Activated CD4-positive, CD25-positive, alpha-beta regulatory T cell (primary cell): ENCODE data around the gene SLIT3.

Experiments used
- DNase-seq, 4 experiments: peaks; one replicate each; lab custom pipeline; 2025; lab: John Stamatoyannopoulos, UW

The SLIT3 gene

DNA sequence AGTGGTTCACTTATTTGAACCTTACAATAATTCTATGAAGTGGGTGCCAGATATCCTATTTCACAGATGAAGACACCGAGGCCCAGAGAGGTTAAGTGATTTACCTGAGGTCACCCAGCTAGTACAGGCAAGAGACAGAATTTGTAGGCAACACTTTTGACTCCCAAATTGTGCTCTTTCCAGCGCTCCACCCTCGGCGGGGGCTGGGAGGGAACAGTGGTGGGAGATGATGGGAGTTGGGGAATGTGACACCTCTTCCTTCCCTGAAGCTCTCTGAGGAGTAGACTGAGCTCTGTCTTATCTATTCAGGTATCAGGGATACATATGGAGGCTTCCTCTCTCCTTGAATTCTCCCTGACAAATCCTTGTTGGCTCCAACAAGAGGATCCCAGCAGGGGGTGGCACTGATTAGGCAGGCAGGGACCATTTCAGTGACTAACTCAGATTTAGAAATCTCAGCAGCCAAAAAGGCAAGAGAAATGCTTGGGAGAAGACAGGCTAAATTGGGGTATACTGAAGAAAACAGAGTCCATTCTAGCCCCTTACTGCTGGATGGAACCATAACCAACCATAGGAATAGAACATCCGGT is 626.0 kb downstream of the SLIT3 start:
- DNase-seq: no peak

DNA sequence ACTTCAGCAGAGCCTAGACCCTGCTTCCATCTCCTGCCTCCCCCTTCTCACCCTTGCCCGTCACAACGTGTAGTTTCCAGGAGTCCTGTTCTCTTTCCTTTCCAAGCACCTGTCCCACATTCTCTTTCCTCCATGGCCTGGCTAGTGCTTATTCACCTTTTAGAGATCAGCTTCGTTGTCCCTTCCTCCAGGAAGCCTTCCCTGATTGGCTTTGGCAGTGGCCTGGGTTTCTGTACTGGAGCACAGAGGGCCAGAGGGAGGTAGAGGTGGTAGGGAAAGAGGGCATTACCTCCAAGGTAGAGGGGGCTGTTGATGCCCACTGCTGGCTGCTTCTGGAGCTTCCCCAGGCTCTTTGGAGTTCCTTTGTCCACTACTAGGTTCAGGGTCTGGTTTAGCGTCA is 628.1 kb downstream of the SLIT3 start:
- DNase-seq: no peak

DNA sequence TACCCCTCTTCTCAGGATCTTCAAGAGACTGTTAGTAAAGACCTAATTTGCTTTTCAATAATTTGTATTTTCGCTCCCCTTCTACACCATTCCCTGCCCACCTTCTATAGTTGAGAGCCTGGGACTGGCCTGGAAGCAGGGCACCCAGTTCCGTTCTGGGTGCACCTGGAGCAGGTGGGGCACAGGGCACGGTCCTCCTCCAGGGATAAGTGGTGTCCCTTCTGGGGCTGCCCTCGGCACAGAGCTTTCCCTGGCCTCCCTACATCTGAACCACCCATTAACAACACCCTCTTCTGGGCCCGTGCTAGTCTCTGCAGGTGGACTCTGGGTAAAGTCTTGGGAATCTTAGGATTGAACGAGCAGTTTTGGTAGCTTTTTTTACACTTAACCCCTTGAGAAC is 628.9 kb downstream of the SLIT3 start:
- DNase-seq: no peak

DNA sequence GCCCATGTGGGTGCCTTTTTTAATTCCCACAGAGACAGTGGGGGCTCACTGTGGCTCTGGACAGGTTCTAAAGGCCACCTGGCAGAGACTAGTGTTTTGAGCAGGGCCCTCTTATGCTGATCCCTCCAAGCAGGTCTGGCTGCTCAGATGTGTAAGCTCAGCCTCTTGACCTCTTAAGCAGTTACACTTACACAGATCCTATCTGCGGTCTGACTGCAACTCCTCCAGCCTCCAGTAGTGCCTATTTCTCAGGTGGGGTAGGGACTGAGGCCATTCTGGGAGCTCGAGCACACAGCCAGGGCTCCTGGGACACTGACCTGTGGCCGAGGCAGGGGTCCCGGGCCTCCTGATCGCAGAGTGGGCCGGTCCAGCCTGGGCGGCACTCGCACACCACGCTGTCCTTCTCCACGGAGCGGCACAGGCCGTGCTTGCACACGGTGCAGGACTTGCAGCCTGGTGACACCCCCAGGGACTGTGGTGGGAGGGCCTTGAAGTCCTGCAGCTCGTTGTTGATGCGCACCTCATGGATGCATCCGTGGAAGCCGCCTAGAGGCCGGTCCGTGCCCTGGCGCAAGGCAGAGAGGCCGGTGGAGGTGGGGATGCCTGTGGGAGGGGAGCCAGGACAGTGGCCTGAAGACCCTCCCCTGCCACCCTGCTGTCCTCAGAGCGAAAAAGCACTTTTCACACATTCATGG is 629.9 kb downstream of the SLIT3 start:
- no peak for DNase-seq

DNA sequence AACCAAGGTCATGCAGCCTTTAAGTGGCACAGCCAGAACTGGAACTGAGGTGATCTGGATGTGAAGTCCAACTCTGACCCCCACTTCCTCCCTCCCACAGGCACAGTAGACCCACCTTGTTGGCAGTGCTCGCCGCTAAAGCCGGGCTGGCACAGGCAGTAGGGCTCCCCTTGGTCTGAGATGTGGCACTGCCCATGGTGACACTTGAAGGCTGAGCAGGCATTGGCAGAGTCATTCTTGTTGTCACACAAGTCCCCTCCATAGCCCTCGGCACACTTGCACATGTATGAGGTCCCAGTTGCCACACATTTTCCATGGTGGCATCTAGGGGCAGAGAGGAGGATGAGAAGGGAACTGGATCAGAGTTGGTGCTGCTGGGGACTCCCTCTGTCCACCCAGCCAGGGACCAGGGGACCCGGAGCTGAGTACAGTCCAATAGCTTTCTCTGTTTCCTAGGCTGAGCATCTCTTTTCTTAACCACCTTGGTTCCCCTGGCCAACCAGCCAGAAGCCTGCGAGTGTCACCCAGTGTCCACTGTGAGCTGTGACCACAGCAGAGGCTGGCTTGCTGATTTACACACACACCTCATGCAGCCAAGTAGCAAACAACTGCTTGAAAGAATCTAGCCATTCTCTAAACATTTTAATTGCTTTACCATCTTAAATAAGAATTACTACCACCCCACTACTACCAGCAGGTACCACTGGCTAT is 631.1 kb downstream of the SLIT3 start:
- DNase-seq: no peak

DNA sequence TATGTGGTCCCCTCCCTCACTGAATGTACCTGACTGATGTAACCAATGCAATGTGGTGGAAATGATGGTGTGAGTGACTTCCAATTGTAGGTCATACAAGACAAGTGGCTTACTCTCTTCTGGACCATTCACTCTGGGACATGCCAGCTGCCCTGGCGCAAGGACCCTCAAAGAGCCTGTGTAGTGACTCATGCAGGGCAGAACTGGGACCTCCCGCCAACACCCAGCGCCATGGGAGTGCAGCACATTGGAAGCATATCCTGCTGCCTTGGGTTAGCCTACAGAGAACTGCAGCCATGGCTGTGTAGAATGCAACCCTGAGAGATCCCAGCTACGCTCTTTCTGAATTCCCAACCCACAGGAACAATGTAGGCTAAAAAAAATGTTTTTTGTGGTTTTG is 631.8 kb downstream of the SLIT3 start:
- no peak for DNase-seq

DNA sequence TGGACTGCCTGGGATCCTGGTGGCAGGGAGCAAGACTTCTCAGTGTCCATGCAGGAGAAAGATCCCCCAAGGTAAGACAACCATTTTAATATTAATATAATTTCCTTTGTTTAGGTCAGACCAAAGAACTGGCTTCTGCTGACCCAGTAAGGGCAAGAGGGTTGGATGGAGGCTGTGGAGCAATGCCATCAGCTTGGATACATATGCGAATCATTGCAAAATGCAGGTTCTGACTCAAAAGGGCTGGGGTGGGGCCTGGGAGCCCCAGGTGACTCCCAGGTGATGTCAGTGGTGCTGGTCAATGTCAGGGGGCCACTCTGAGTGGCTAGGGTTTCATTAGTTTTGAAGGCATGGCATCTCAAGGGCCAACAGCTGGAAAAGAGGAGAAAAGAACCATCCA is 632.9 kb downstream of the SLIT3 start:
- no peak for DNase-seq

DNA sequence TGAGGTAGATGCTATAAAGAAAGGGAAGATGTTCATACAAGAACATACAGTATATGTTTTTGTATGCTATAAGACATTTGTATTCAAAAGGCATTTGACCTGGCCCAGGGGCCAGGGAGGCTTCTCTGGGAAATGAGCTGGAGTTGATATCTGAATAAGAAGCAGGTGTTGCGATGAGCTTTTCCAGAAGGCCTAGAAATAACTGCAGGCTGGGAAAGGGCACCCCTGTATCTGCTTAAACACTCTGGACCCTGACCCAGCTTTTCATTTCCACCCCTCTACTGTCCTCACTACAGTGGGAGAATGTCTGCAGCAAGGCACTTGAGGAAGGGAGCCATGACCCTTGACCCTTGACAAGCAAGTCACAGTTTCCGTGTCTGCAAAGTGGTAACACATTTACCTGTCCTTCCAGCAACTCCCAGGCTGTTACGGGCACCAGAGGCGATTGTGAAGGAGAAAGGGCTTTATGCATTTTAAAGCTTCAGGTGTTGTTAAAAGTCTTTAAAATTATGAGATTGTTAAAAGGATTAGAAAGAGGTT is 633.6 kb downstream of the SLIT3 start:
- no peak for DNase-seq

DNA sequence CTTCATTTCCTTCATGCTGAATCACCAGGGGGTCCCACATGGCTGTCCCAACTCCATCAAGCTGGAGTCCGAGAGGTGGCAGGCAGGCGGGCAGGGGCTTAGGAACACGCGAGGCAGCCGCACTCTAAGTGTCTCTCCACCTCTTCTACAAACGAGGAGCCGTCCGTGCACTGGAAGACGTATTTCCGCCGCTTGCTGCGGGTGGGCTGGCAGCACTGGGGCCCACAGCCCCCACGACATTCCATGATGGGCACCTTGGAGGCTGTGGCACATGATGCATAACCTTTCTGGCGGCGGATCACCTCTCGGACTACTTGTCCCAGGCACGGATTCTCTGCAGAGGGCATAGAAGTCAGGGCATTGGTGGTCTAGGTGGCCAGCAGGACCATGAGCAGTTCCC is 634.6 kb downstream of the SLIT3 start:
- no peak for DNase-seq

DNA sequence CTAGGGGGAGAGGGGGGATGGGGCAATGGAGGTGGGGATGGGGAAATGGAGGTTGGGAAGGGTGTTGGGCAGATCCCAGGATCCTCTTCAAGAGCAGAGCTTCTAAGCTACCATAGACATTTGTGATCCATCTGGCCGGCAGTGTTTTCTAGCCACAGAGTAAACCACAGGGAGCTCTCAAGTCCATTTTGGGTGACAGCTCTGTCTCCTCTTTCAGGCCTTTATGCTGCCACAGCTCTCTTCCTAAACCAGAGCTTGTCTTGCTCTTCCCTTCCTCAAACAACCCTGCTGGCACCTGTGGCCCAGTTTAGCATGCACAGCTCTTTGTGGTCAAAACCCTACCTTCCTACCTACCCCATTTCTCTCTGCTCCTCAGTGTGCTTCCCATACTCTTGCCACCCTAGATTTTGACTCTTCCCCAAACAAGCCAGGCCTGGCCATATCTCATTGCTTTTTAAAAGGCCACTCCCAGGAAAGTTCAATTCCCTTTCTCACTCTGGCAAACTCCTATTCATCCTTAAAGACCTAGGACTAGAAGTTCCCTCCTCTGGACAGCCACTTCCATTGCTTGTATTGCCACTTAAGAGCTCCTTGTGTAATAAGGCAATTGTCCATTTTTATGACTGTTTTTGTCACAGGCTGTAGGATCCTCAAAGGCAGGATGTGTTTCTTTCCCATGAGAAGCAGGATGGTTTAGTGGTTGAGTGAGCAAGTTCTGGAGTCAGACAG is 637.5 kb downstream of the SLIT3 start:
- no peak for DNase-seq

DNA sequence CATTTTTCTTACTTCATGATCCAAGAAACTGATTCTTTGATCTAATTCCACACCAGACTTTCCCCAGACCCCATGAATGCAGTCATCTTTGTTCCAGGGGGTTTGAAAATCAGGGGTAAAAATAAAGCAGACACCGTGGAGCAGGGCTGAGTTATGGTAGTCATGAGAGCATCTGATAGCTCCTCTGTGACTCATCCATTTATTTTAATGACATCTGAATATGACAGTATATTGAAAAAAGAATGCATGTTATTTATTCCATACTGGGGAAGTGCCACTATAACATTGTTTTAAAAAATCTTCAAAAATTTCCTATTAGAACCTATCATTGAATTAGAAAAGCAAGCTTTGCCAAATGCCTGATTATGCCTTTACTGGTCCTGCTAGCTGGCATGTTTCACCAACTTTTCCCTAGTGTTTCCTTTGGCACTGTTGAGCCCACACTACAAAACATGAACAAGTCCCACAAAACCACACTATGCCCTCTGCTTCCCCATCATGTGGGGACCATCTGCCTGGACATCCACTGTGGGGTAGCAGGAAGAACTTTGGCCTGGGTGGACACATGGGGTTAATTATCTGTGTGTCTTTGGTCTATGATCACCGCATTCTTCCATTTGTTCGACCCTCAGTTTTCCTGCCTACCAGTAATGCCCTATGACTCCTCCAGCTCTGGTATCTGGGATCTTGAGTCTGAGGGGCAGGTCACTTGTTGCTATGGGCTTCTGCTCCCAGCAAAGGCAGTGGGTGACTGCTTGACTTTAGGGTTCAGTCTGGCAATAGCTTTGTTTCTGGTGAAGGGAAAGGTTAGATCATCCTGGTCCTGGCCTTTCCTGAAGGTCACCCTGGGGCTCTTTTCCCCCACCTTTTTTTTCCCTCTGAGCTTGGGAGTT is 639.1 kb downstream of the SLIT3 start:
- no peak for DNase-seq

DNA sequence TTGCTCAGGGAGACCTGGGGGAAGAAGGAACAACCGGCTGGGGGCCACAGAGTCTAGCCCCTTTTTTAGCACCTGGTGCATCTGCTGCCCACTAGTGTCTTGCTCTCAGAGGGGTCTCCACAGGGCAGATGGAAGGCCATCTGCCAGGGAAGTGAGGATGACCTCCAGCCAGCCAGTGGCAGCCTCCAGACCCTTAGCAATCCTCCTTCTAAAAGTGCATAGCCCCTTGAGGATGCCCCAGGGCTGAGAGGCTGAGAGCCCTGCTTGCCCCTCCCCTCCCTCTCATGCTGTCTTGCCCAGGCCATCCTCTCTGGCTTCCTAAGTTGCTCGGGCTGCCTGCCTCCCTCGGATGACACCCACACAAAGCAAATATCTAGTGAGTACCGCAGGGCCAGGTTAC is 640.2 kb downstream of the SLIT3 start:
- DNase-seq: no peak

DNA sequence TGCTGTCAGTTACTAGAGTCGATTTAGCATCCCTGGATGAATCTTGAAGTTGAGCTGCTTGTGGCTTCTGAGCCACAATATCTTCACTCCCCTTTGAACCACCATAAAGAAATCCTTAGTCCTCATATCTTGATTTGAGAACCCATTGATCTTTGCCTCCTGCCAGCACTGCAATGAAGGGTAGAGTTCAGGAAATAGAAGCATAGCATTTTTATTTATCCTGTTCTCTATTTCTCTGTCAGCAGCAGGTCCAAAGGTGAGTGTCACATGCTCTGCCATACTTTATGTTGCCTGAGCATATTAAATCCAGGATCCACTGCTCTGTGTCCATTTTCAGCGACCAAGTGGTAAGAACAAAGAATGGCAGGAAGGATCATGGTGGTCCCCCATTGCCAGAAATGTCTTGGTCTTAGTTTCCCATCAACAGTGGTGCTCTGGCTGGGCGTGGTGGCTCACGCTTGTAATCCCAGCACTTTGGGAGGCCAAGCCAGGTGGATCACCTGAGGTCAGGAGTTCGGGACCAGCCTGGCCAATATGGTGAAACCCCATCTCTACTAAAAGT is 641.6 kb downstream of the SLIT3 start:
- DNase-seq: no peak

DNA sequence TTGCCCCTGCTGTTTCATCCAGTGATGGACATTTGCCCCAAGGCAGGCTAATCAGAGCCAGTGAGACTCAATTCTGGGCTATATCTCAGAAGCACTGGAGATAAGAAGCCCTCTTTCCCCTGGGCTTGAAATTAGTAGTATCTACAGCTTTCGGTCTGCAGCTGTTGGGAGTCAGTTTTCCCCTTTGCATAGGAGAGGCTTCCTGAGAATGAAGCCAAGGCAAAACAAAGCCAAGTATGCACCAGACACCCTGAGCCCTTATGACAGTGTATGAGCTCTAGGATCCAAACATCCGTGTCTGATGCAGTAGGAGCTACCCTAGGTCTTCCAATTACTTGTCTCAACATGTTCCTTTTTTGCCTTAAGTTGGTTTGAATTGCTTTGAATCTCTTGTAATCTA is 642.5 kb downstream of the SLIT3 start:
- DNase-seq: no peak

DNA sequence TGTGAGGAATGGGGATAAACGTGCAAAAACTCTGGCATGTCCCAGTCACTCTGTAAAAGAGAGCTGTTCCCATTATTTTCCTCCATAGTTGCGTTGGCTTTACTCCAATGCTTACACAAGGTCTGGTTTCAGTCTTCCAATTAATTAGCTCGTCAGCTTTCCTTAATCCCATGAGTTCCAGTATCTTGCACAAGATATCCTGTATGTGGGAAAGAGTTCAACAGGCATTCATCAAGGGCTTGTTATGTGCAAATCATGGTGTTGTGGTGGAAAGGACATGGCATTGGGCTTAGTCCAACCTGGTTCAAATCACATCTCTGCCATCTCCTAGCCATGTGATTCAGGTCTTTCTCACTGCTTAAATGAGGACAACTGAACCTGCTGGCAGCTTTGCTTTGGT is 644.3 kb downstream of the SLIT3 start:
- no peak for DNase-seq

DNA sequence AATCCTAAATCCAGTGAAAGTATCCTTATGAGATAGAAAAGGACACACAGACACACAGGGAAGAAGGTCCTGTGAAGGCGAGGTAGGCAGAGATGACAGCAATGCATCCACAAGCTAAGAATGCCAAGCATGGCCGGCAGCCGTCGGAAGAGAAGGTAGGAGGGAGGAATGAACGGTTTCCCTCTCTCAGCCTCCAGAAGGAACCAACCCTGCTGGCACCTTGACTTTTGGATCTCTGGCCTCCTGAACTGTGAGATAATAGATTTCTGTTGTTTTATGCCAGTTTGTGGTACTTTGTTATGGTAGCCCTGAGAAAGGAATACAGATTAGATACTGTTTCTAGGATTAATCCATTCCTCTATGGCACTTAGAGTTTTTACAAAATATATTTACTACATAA is 645.6 kb downstream of the SLIT3 start:
- no peak for DNase-seq

DNA sequence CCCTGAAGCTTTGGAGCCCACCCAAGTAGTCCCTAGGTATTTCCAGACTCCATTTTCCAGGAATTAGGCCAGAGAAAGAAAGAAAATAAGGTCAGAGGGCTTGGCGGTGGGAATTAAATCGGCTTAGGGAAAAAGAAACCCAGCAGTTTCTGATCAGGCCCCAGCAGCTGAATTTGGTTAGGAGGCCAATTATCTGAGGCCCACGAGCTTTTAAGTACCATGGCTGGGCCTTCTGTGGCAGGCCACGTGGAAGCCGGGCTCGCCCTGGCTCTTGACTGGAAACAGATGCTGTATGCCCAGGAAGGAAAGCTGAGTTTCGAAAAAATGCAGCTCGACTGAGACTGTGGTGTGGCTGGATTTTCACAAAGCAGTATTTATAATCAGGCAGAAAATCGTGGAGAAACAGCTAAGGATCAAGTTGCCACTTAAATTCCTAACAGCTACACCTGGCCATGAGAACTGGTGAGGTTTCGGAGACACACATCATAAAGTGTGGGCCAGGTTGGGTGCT is 646.7 kb downstream of the SLIT3 start:
- DNase-seq: no peak

DNA sequence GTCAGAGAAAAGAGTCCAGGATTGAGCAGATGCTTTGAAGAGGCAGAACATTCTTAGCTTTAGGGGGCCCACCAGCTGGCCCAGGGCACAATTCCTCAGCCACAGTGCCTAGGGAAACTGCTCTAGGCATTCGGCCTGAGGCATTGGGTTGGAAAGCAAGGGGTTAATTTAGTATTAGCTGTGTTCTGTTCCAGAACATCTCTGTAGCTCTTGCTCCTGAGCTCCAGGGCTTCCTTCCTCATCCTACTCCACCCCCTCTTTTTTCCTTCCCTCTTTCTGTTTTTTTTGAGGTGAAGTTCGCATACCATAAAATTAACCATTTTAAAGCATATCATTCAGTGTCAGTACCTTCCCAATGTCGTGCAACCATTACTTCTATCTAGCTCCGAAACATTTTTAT is 647.3 kb downstream of the SLIT3 start:
- DNase-seq: no peak

DNA sequence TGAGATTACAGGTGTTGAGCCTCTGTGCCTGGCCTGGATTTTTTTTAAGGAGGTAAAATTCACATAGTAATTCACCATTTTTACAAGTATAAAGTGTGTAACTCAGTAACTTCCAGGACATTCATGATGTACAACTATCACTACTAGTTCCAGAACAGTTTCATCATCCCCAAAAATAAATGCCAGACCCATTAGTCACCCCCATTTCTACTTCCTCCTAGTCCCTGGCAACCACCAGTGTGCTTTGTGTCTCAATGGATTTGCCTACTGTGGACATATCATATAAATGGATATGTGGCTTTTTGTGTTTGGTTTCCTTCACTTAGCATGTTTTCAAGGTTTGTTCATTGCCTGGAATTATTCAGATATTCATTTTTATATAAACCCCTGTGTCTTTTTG is 649.3 kb downstream of the SLIT3 start:
- DNase-seq: no peak

DNA sequence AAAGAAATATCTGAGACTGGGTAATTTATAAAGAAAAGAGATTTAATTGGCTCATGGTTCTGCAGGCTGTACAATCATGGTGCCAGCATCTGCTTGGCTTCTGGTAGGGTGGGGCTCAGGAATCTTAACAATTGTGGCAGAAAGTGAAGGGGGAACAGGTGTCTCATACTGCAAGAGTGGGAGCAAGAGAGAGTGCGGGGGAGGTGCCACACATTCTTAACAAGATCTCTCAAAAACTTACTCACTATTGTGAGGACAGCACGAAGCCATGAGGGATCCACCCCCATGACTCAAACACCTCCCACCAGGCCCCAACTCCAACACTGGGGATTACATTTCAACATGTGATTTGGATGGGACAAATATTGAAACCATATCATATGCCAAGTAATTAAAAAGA is 651.6 kb downstream of the SLIT3 start:
- no peak for DNase-seq

DNA sequence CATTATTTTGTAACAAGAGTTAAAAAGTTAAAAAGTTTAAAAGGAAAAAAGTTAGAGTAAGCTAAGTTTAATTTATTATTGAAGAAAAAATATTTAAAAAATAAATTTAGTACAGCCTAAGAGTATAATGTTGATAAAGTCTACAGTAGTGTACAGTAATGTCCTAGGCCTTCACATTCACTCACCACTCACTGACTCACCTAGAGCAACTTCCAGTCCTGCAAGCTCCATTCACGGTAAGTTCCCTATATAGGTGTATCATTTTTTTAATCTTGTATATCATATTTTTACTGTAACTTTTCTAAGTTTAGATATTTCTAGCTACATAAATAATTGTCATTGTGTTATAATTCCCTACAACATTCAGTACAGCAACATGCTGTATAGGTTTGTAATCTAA is 652.4 kb downstream of the SLIT3 start:
- DNase-seq: no peak
